Fibroblast of lung (primary cell): ENCODE data around the gene EHD3. TPM values are rescaled to one million over a fixed set of nuclear protein-coding genes. Genes with fewer than 3 reads are reported as not detected.
A peak's percentile ranks its signal among the peaks of the same experiment; 100 is the strongest.

Experiments
- DNase-seq, 2 donors: peaks; one replicate each; pipeline versions ENCODE4 v3.0.0 to v3.0.0-alpha.2; 2010; ENCODE audit warnings: low read depth in 2 of 2
- H2AFZ ChIP-seq: 2 replicates; pipeline ENCODE4 v1.5.1; 2012; ENCODE audit warnings: low read length, control low read depth, inconsistent platforms
- H3K27ac ChIP-seq: 2 replicates; pipeline ENCODE4 v1.5.1; 2011; ENCODE audit warnings: low read length, control low read depth; ENCODE audit not compliant: insufficient read depth
- H3K27me3 ChIP-seq: 2 replicates; pipeline ENCODE4 v1.5.1; 2011; ENCODE audit warnings: mild to moderate bottlenecking, low read length; ENCODE audit not compliant: control insufficient read depth, insufficient read depth
- H3K36me3 ChIP-seq: 2 replicates; pipeline ENCODE4 v1.5.1; 2011; ENCODE audit warnings: low read length; ENCODE audit not compliant: control insufficient read depth, insufficient read depth
- H3K4me1 ChIP-seq: 2 replicates; pipeline ENCODE4 v1.5.1; 2011; ENCODE audit warnings: low read length; ENCODE audit not compliant: control insufficient read depth, insufficient read depth; ENCODE audit errors: extremely low read depth
- H3K4me2 ChIP-seq: 2 replicates; pipeline ENCODE4 v1.5.1; 2011; ENCODE audit warnings: low read length, control low read depth; ENCODE audit not compliant: insufficient read depth; ENCODE audit errors: extremely low read depth
- H3K4me3 ChIP-seq, 4 experiments: fragments of 200-600 bp in 1 of 4; sonication (generic) in 1 of 4; replicated peaks in 1 of 4; 2 replicates each; pipeline ENCODE4 v1.5.1; 2011 to 2016; ENCODE audit warnings: low read length in 4 of 4, low read depth in 3 of 4, mild to moderate bottlenecking in 3 of 4, control low read depth in 2 of 4, inconsistent platforms in 1 of 4, mixed read lengths in 1 of 4; ENCODE audit not compliant: insufficient read depth in 1 of 4; ENCODE audit errors: control extremely low read depth in 1 of 4
- H3K79me2 ChIP-seq: 2 replicates; pipeline ENCODE4 v1.5.1; 2012; ENCODE audit warnings: mild to moderate bottlenecking, low read length, inconsistent platforms; ENCODE audit not compliant: control insufficient read depth, insufficient read depth
- H3K9ac ChIP-seq: 2 replicates; pipeline ENCODE4 v1.5.1; 2011; ENCODE audit warnings: mild to moderate bottlenecking, low read length, control low read depth; ENCODE audit not compliant: insufficient read depth
- H3K9me3 ChIP-seq: 2 replicates; pipeline ENCODE4 v1.5.1; 2012; ENCODE audit warnings: low read depth, low read length; ENCODE audit not compliant: control insufficient read depth, insufficient read depth
- H4K20me1 ChIP-seq: 2 replicates; pipeline ENCODE4 v1.5.1; 2011; ENCODE audit warnings: low read length; ENCODE audit not compliant: control insufficient read depth, insufficient read depth; ENCODE audit errors: extremely low read depth
- CTCF ChIP-seq, 2 donors: IDR thresholded peaks in 1 of 2; conservative IDR thresholded peaks in 1 of 2; 1 replicate in 1 of 2; 2 replicates in 1 of 2; pipeline ENCODE4 v1.5.1; 2011 to 2012; ENCODE audit warnings: low read length in 2 of 2, control low read depth in 1 of 2, inconsistent platforms in 1 of 2, low read depth in 1 of 2, mild to moderate bottlenecking in 1 of 2
- EZH2 ChIP-seq: IDR thresholded peaks from 2 replicates; pipeline ENCODE4 v1.5.1; 2012; ENCODE audit warnings: low read length, control low read depth, mild to moderate bottlenecking; ENCODE audit errors: missing control alignments
- polyA plus RNA-seq, 2 donors: library from polyadenylated mRNA; depleted of rRNA in 1 of 2; stranded (reverse) in 1 of 2; unstranded in 1 of 2; fragments of >200 nt; gene quantifications; 2 replicates each; pipeline ENCODE4 v1.2.1, GENCODE V29; 2011 to 2012; ENCODE audit warnings: missing spikeins in 1 of 2
- total RNA-seq: library from RNA; depleted of rRNA; stranded (reverse); fragments of >200 nt; gene quantifications from 2 replicates; pipeline ENCODE4 v1.2.1, GENCODE V29; 2014

EHD3 gene
- total and polyA plus RNA-seq, 2 donors (not counting 1 experiment from before 2014, with no cell fraction given): 30.6 to 37.5 TPM

- Histone ChIP-seq H3K4me3 (no peak overlapping the region), H4K20me1 (no peaks in the 10 kb centered on the region), H3K4me1 (peaks cover 4% of the 10 kb centered on the region), H3K4me2 (no peak overlapping the region), H3K27ac (no peak overlapping the region), H3K79me2 (no peaks in the 10 kb centered on the region), H3K36me3 (no peaks in the 10 kb centered on the region), H3K9me3 (no peaks in the 10 kb centered on the region), H3K9ac (no peak overlapping the region), H3K27me3 (peaks cover 10% of the 10 kb centered on the region), H2AFZ (no peak overlapping the region)
- TF ChIP-seq CTCF (conservative IDR thresholded peaks at IDR 0.05 in 1 of 2, IDR thresholded peaks at IDR 0.05 in 1 of 2; ENCODE audit: low read depth in 1 of 2, low read length in 2 of 2) (peak in 1 of 2 donors; percentile 0), EZH2 (no peak)
- DNase-seq: peak in 1 of 2 donors; percentile 62
These were observed 3.2 kb upstream of the EHD3 start for GRCh38 chr2:31230751-31231150.

GRCh38 chr2:31231571-31232302 is 2.2 kb upstream of the EHD3 start:
- Histone ChIP-seq H3K79me2 (no peaks in the 10 kb centered on the region), H3K4me1 (peaks cover 6% of the 10 kb centered on the region), H3K4me3 (no peak overlapping the region), H3K27ac (no peak overlapping the region), H3K9ac (no peak overlapping the region), H4K20me1 (no peaks in the 10 kb centered on the region), H3K4me2 (no peak overlapping the region), H2AFZ (no peak overlapping the region), H3K9me3 (no peaks in the 10 kb centered on the region), H3K36me3 (no peaks in the 10 kb centered on the region), H3K27me3 (peaks cover 3% of the 10 kb centered on the region)
- TF ChIP-seq CTCF (conservative IDR thresholded peaks at IDR 0.05 in 1 of 2, IDR thresholded peaks at IDR 0.05 in 1 of 2; ENCODE audit: low read depth in 1 of 2, low read length in 2 of 2): no peak
- TF ChIP-seq EZH2: no peak
- DNase-seq: no peak

GRCh38 chr2:31232586-31232985 is 1.4 kb upstream of the EHD3 start:
- H3K4me1 ChIP-seq: peaks cover 6% of the 10 kb centered on the region
- H2AFZ ChIP-seq: no peak overlapping the region
- H4K20me1 ChIP-seq: no peaks in the 10 kb centered on the region
- H3K27me3 ChIP-seq: peaks cover 3% of the 10 kb centered on the region
- no peaks in the 10 kb centered on the region for H3K79me2 ChIP-seq
- H3K4me2 ChIP-seq: no peak overlapping the region
- H3K9ac ChIP-seq: no peak overlapping the region
- TF ChIP-seq CTCF (conservative IDR thresholded peaks at IDR 0.05 in 1 of 2, IDR thresholded peaks at IDR 0.05 in 1 of 2; ENCODE audit: low read depth in 1 of 2, low read length in 2 of 2) (no peak), EZH2 (no peak)
- peaks cover 2% of the 10 kb centered on the region for H3K36me3 ChIP-seq
- no peak for DNase-seq
- H3K9me3 ChIP-seq: no peaks in the 10 kb centered on the region
- H3K27ac ChIP-seq: no peak overlapping the region
- H3K4me3 ChIP-seq: no peak overlapping the region
